ENCODE data around the gene LMF1.

Gene LMF1

GRCh38 chr16:997440-998051 is 26.8 kb upstream of the LMF1 start:
- no peaks in the 10 kb centered on the region for H3F3A ChIP-seq (ENCODE audit: insufficient read depth)
- no peaks in the 10 kb centered on the region for H3K9me2 ChIP-seq (replicated peaks; ENCODE audit: insufficient read depth, low read length)
- H2AFZ ChIP-seq (ENCODE audit: low read depth, low read length, severe bottlenecking), result no peak overlapping the region
- H3K4me3 ChIP-seq (ENCODE audit: insufficient read depth, low read length, poor library complexity, severe bottlenecking), result no peak overlapping the region
- no peak overlapping the region for H3K9ac ChIP-seq (ENCODE audit: low read length)
- no peak overlapping the region for H3K4me2 ChIP-seq (ENCODE audit: low read depth, low read length, poor library complexity, severe bottlenecking)
- H4K20me1 ChIP-seq (ENCODE audit: low read depth, low read length), result no peaks in the 10 kb centered on the region
- no peaks in the 10 kb centered on the region for H3K27me3 ChIP-seq (ENCODE audit: low read length)
- no peak overlapping the region for H3K27ac ChIP-seq (ENCODE audit: low read depth, low read length)
- H3K9me3 ChIP-seq (ENCODE audit: insufficient read depth, low read length), result no peaks in the 10 kb centered on the region
- no peaks in the 10 kb centered on the region for H3K79me2 ChIP-seq (ENCODE audit: insufficient read depth, low read length)
- TF ChIP-seq CTCF (IDR thresholded peaks at IDR 0.05; ENCODE audit: insufficient read depth, low read length, poor library complexity, severe bottlenecking), result no peak
- no peak for TF ChIP-seq EZH2phosphoT487 (conservative IDR thresholded peaks at IDR 0.05; ENCODE audit: low read length)
- no peaks in the 10 kb centered on the region for H3K36me3 ChIP-seq (ENCODE audit: low read length)

- H3K27me3 ChIP-seq (ENCODE audit: low read length), result no peaks in the 10 kb centered on the region
- no peaks in the 10 kb centered on the region for H3F3A ChIP-seq (ENCODE audit: insufficient read depth)
- no peak for TF ChIP-seq CTCF (IDR thresholded peaks at IDR 0.05; ENCODE audit: insufficient read depth, low read length, poor library complexity, severe bottlenecking)
- no peak for TF ChIP-seq EZH2phosphoT487 (conservative IDR thresholded peaks at IDR 0.05; ENCODE audit: low read length)
- H2AFZ ChIP-seq (ENCODE audit: low read depth, low read length, severe bottlenecking), result no peak overlapping the region
- H3K4me3 ChIP-seq (ENCODE audit: insufficient read depth, low read length, poor library complexity, severe bottlenecking), result no peak overlapping the region
- no peaks in the 10 kb centered on the region for H3K36me3 ChIP-seq (ENCODE audit: low read length)
- H3K27ac ChIP-seq (ENCODE audit: low read depth, low read length), result no peak overlapping the region
- no peaks in the 10 kb centered on the region for H3K79me2 ChIP-seq (ENCODE audit: insufficient read depth, low read length)
- no peaks in the 10 kb centered on the region for H3K9me2 ChIP-seq (replicated peaks; ENCODE audit: insufficient read depth, low read length)
- H3K9ac ChIP-seq (ENCODE audit: low read length), result no peak overlapping the region
- no peak overlapping the region for H3K4me2 ChIP-seq (ENCODE audit: low read depth, low read length, poor library complexity, severe bottlenecking)
- no peaks in the 10 kb centered on the region for H3K9me3 ChIP-seq (ENCODE audit: insufficient read depth, low read length)
- no peaks in the 10 kb centered on the region for H4K20me1 ChIP-seq (ENCODE audit: low read depth, low read length)
Observed at GRCh38 chr16:996681-997080, 25.9 kb upstream of the LMF1 start.

GRCh38 chr16:995783-996182 is 25.0 kb upstream of the LMF1 start:
- TF ChIP-seq EZH2phosphoT487 (conservative IDR thresholded peaks at IDR 0.05; ENCODE audit: low read length) (no peak), CTCF (IDR thresholded peaks at IDR 0.05; ENCODE audit: insufficient read depth, low read length, poor library complexity, severe bottlenecking) (no peak)
- no peak overlapping the region for H3K4me2 ChIP-seq (ENCODE audit: low read depth, low read length, poor library complexity, severe bottlenecking)
- H3K4me3 ChIP-seq (ENCODE audit: insufficient read depth, low read length, poor library complexity, severe bottlenecking), result no peak overlapping the region
- H3K27me3 ChIP-seq (ENCODE audit: low read length), result no peaks in the 10 kb centered on the region
- H3K79me2 ChIP-seq (ENCODE audit: insufficient read depth, low read length), result no peaks in the 10 kb centered on the region
- no peak overlapping the region for H3K9ac ChIP-seq (ENCODE audit: low read length)
- H3F3A ChIP-seq (ENCODE audit: insufficient read depth), result no peaks in the 10 kb centered on the region
- H3K9me3 ChIP-seq (ENCODE audit: insufficient read depth, low read length), result no peaks in the 10 kb centered on the region
- H4K20me1 ChIP-seq (ENCODE audit: low read depth, low read length), result no peaks in the 10 kb centered on the region
- H3K36me3 ChIP-seq (ENCODE audit: low read length), result no peaks in the 10 kb centered on the region
- no peak overlapping the region for H3K27ac ChIP-seq (ENCODE audit: low read depth, low read length)
- H2AFZ ChIP-seq (ENCODE audit: low read depth, low read length, severe bottlenecking), result no peak overlapping the region
- no peaks in the 10 kb centered on the region for H3K9me2 ChIP-seq (replicated peaks; ENCODE audit: insufficient read depth, low read length)

Measured in SU-DHL-6 (cell line).